Measurements from ENCODE around the gene SSR3.

GRCh38 chr3:156599089-156599874, 44.4 kb upstream of the SSR3 start:
- TF ChIP-seq SIN3A (IDR thresholded peaks at IDR 0.05; ENCODE audit: borderline replicate concordance, insufficient read depth, low read length) (no peak), TAF1 (IDR thresholded peaks at IDR 0.05; ENCODE audit: borderline replicate concordance, insufficient read depth, low read length) (no peak)
- TF ChIP-seq, protein P1, sequence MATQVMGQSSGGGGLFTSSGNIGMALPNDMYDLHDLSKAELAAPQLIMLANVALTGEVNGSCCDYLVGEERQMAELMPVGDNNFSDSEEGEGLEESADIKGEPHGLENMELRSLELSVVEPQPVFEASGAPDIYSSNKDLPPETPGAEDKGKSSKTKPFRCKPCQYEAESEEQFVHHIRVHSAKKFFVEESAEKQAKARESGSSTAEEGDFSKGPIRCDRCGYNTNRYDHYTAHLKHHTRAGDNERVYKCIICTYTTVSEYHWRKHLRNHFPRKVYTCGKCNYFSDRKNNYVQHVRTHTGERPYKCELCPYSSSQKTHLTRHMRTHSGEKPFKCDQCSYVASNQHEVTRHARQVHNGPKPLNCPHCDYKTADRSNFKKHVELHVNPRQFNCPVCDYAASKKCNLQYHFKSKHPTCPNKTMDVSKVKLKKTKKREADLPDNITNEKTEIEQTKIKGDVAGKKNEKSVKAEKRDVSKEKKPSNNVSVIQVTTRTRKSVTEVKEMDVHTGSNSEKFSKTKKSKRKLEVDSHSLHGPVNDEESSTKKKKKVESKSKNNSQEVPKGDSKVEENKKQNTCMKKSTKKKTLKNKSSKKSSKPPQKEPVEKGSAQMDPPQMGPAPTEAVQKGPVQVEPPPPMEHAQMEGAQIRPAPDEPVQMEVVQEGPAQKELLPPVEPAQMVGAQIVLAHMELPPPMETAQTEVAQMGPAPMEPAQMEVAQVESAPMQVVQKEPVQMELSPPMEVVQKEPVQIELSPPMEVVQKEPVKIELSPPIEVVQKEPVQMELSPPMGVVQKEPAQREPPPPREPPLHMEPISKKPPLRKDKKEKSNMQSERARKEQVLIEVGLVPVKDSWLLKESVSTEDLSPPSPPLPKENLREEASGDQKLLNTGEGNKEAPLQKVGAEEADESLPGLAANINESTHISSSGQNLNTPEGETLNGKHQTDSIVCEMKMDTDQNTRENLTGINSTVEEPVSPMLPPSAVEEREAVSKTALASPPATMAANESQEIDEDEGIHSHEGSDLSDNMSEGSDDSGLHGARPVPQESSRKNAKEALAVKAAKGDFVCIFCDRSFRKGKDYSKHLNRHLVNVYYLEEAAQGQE (IDR thresholded peaks at IDR 0.05; ENCODE audit: insufficient read depth in 1 of 2, low read depth in 2 of 2, low read length in 2 of 2) = no peak
